ENCODE data around the gene HADHB.
A peak's percentile ranks its signal among the peaks of the same experiment; 100 is the strongest.

Gene HADHB

GRCh38 chr2:26212011-26212410 is 32.7 kb upstream of the HADHB start:
- DNase-seq: no peak
- WGBS (ENCODE audit: insufficient coverage): 100% methylated on average over 1 of the region's 5 CpGs
- ChIA-PET CTCF (no interaction called here), POLR2A (no interaction called here)
- H3K4me1 ChIP-seq (ENCODE audit: control extremely low read depth in 1 of 4, control insufficient read depth in 4 of 4, insufficient read depth in 4 of 4, low read length in 3 of 4): no peaks in the 10 kb centered on the region
- peaks cover 28 to 83% (median 58%) of the 10 kb centered on the region in 4 experiments for H3K36me3 ChIP-seq (ENCODE audit: control insufficient read depth in 4 of 4, insufficient read depth in 4 of 4, low read length in 3 of 4)
- no peak overlapping the region for H3K27ac ChIP-seq (ENCODE audit: insufficient read depth in 1 of 2, low read depth in 1 of 2, low read length in 2 of 2, poor library complexity in 1 of 2, severe bottlenecking in 2 of 2)
- H3K27me3 ChIP-seq (replicated peaks in 2 of 5; ENCODE audit: control insufficient read depth in 4 of 5, insufficient read depth in 5 of 5, low read length in 4 of 5): no peaks in the 10 kb centered on the region
- H3K9me3 ChIP-seq (ENCODE audit: control extremely low read depth in 1 of 5, control insufficient read depth in 4 of 5, insufficient read depth in 2 of 5, low read depth in 1 of 5, low read length in 4 of 5): no peaks in the 10 kb centered on the region
- no peak overlapping the region for H3K4me3 ChIP-seq (ENCODE audit: control insufficient read depth in 1 of 7, extremely low read depth in 1 of 7, insufficient read depth in 4 of 7, low read depth in 2 of 7, low read length in 6 of 7)

DNA sequence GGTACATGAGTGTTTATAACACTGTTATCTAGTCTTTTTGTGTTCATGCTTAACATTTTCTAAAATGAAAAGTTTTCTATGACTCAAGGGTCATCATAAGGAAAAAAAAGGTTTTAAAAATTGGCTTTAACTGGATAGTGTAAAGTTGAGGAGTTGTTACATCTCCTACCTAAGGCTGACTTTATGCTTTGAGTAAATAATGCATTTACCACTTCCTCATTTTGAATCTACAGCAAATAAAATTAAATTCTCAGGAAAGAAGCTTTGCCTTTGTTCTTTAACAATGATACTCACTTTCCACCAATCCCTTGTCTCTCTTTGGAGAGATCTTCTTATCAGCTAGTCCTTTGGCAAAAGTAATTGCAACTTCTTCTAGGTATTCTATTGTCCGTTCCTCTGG is 30.0 kb upstream of the HADHB start:
- Histone ChIP-seq H3K4me1 (ENCODE audit: control extremely low read depth in 1 of 4, control insufficient read depth in 4 of 4, insufficient read depth in 4 of 4, low read length in 3 of 4) (no peaks in the 10 kb centered on the region), H3K27ac (ENCODE audit: insufficient read depth in 1 of 2, low read depth in 1 of 2, low read length in 2 of 2, poor library complexity in 1 of 2, severe bottlenecking in 2 of 2) (no peak overlapping the region), H3K4me3 (ENCODE audit: control insufficient read depth in 1 of 7, extremely low read depth in 1 of 7, insufficient read depth in 4 of 7, low read depth in 2 of 7, low read length in 6 of 7) (no peak overlapping the region), H3K27me3 (replicated peaks in 2 of 5; ENCODE audit: control insufficient read depth in 4 of 5, insufficient read depth in 5 of 5, low read length in 4 of 5) (no peaks in the 10 kb centered on the region), H3K36me3 (ENCODE audit: control insufficient read depth in 4 of 4, insufficient read depth in 4 of 4, low read length in 3 of 4) (peaks cover 19 to 85% (median 55%) of the 10 kb centered on the region in 4 experiments), H3K9me3 (ENCODE audit: control extremely low read depth in 1 of 5, control insufficient read depth in 4 of 5, insufficient read depth in 2 of 5, low read depth in 1 of 5, low read length in 4 of 5) (peaks cover 0 to 10% (median 5%) of the 10 kb centered on the region in 5 experiments)
- WGBS (ENCODE audit: insufficient coverage): 100% methylated on average over 1 of the region's 1 CpG
- ChIA-PET POLR2A (interaction anchor here (0.7 kb wide), 1 partner anchor 14 kb away, joined by 3 read pairs; no protein-coding TSS in a partner anchor), CTCF (interaction anchor here (0.7 kb wide), 1 partner anchor 23 kb away, joined by 3 read pairs; no protein-coding TSS in a partner anchor)
- no peak for DNase-seq

- Histone ChIP-seq H3K4me3 (ENCODE audit: control insufficient read depth in 1 of 7, extremely low read depth in 1 of 7, insufficient read depth in 4 of 7, low read depth in 2 of 7, low read length in 6 of 7) (no peak overlapping the region), H3K27ac (ENCODE audit: insufficient read depth in 1 of 2, low read depth in 1 of 2, low read length in 2 of 2, poor library complexity in 1 of 2, severe bottlenecking in 2 of 2) (no peak overlapping the region), H3K36me3 (ENCODE audit: control insufficient read depth in 4 of 4, insufficient read depth in 4 of 4, low read length in 3 of 4) (peaks cover 17 to 87% (median 57%) of the 10 kb centered on the region in 4 experiments), H3K9me3 (ENCODE audit: control extremely low read depth in 1 of 5, control insufficient read depth in 4 of 5, insufficient read depth in 2 of 5, low read depth in 1 of 5, low read length in 4 of 5) (peaks cover 0 to 10% (median 5%) of the 10 kb centered on the region in 5 experiments), H3K27me3 (replicated peaks in 2 of 5; ENCODE audit: control insufficient read depth in 4 of 5, insufficient read depth in 5 of 5, low read length in 4 of 5) (no peaks in the 10 kb centered on the region), H3K4me1 (ENCODE audit: control extremely low read depth in 1 of 4, control insufficient read depth in 4 of 4, insufficient read depth in 4 of 4, low read length in 3 of 4) (no peaks in the 10 kb centered on the region)
- 100% methylated on average over 1 of the region's 1 CpG for WGBS (ENCODE audit: insufficient coverage)
- ChIA-PET POLR2A (interaction anchor here (0.6 to 0.8 kb wide), 2 partner anchors 10 to 435 kb away, joined by 3 to 4 read pairs; no protein-coding TSS in a partner anchor), CTCF (no interaction called here)
- DNase-seq: no peak
These were observed 28.9 kb upstream of the HADHB start for GRCh38 chr2:26215833-26216232.

DNA sequence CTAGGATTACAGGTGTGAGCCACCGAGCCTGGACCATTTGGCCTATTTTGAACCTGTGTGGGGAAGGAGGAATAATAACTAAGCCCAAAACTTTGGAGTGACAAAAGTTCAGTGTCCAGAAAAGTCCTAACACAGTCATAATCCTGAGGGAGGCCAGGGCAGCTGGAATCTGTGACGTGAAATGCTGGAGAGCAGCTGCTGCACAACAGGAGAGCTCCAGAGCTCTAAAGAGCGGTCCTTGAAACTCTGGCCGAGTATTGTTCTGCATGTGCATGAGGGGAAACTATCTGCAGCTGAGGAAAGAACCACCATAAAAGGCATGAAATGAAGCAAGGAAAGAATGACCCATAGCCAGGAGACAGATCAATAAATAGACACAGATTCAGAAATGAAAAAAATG is 28.2 kb upstream of the HADHB start:
- ChIA-PET POLR2A (interaction anchor here (0.8 kb wide), 1 partner anchor 9 kb away, joined by 4 read pairs; no protein-coding TSS in a partner anchor), CTCF (interaction anchor here (1.4 kb wide), 1 partner anchor 9 kb away, joined by 3 read pairs; no protein-coding TSS in a partner anchor)
- H3K4me3 ChIP-seq (ENCODE audit: control insufficient read depth in 1 of 7, extremely low read depth in 1 of 7, insufficient read depth in 4 of 7, low read depth in 2 of 7, low read length in 6 of 7): no peak overlapping the region
- H3K9me3 ChIP-seq (ENCODE audit: control extremely low read depth in 1 of 5, control insufficient read depth in 4 of 5, insufficient read depth in 2 of 5, low read depth in 1 of 5, low read length in 4 of 5): peaks cover 0 to 10% (median 5%) of the 10 kb centered on the region in 5 experiments
- WGBS (ENCODE audit: insufficient coverage): 92% methylated on average over 4 of the region's 4 CpGs
- no peak for DNase-seq
- no peak overlapping the region for H3K27ac ChIP-seq (ENCODE audit: insufficient read depth in 1 of 2, low read depth in 1 of 2, low read length in 2 of 2, poor library complexity in 1 of 2, severe bottlenecking in 2 of 2)
- H3K36me3 ChIP-seq (ENCODE audit: control insufficient read depth in 4 of 4, insufficient read depth in 4 of 4, low read length in 3 of 4): peaks cover 19 to 90% (median 60%) of the 10 kb centered on the region in 4 experiments
- H3K27me3 ChIP-seq (replicated peaks in 2 of 5; ENCODE audit: control insufficient read depth in 4 of 5, insufficient read depth in 5 of 5, low read length in 4 of 5): no peaks in the 10 kb centered on the region
- no peaks in the 10 kb centered on the region for H3K4me1 ChIP-seq (ENCODE audit: control extremely low read depth in 1 of 4, control insufficient read depth in 4 of 4, insufficient read depth in 4 of 4, low read length in 3 of 4)

- Histone ChIP-seq H3K4me1 (ENCODE audit: control extremely low read depth in 1 of 4, control insufficient read depth in 4 of 4, insufficient read depth in 4 of 4, low read length in 3 of 4) (no peaks in the 10 kb centered on the region), H3K36me3 (ENCODE audit: control insufficient read depth in 4 of 4, insufficient read depth in 4 of 4, low read length in 3 of 4) (peaks cover 23 to 89% (median 58%) of the 10 kb centered on the region in 4 experiments), H3K27ac (ENCODE audit: insufficient read depth in 1 of 2, low read depth in 1 of 2, low read length in 2 of 2, poor library complexity in 1 of 2, severe bottlenecking in 2 of 2) (no peak overlapping the region), H3K9me3 (ENCODE audit: control extremely low read depth in 1 of 5, control insufficient read depth in 4 of 5, insufficient read depth in 2 of 5, low read depth in 1 of 5, low read length in 4 of 5) (peaks cover 0 to 10% (median 5%) of the 10 kb centered on the region in 5 experiments), H3K27me3 (replicated peaks in 2 of 5; ENCODE audit: control insufficient read depth in 4 of 5, insufficient read depth in 5 of 5, low read length in 4 of 5) (no peaks in the 10 kb centered on the region), H3K4me3 (ENCODE audit: control insufficient read depth in 1 of 7, extremely low read depth in 1 of 7, insufficient read depth in 4 of 7, low read depth in 2 of 7, low read length in 6 of 7) (no peak overlapping the region)
- 81% methylated on average over 6 of the region's 6 CpGs for WGBS (ENCODE audit: insufficient coverage)
- ChIA-PET CTCF (interaction anchor here (1.4 kb wide), 1 partner anchor 10 kb away, joined by 3 read pairs; no protein-coding TSS in a partner anchor), POLR2A (no interaction called here)
- peak in 2 of 3 donors; percentile 17 to 48 for DNase-seq
These were observed 27.0 kb upstream of the HADHB start for GRCh38 chr2:26217720-26218119.

GRCh38 chr2:26223018-26223417 is 21.7 kb upstream of the HADHB start:
- H3K4me3 ChIP-seq (ENCODE audit: control insufficient read depth in 1 of 7, extremely low read depth in 1 of 7, insufficient read depth in 4 of 7, low read depth in 2 of 7, low read length in 6 of 7): no peak overlapping the region
- 100% methylated on average over 1 of the region's 1 CpG for WGBS (ENCODE audit: insufficient coverage)
- no peak overlapping the region for H3K27ac ChIP-seq (ENCODE audit: insufficient read depth in 1 of 2, low read depth in 1 of 2, low read length in 2 of 2, poor library complexity in 1 of 2, severe bottlenecking in 2 of 2)
- H3K9me3 ChIP-seq (ENCODE audit: control extremely low read depth in 1 of 5, control insufficient read depth in 4 of 5, insufficient read depth in 2 of 5, low read depth in 1 of 5, low read length in 4 of 5): peaks cover under 1 to 11% (median 5%) of the 10 kb centered on the region in 5 experiments
- POLR2A ChIA-PET: no interaction called here
- H3K36me3 ChIP-seq (ENCODE audit: control insufficient read depth in 4 of 4, insufficient read depth in 4 of 4, low read length in 3 of 4): peaks cover 30 to 74% (median 51%) of the 10 kb centered on the region in 4 experiments
- no peaks in the 10 kb centered on the region for H3K27me3 ChIP-seq (replicated peaks in 2 of 5; ENCODE audit: control insufficient read depth in 4 of 5, insufficient read depth in 5 of 5, low read length in 4 of 5)
- CTCF ChIA-PET: no interaction called here
- no peaks in the 10 kb centered on the region for H3K4me1 ChIP-seq (ENCODE audit: control extremely low read depth in 1 of 4, control insufficient read depth in 4 of 4, insufficient read depth in 4 of 4, low read length in 3 of 4)
- DNase-seq: no peak

GRCh38 chr2:26224095-26224494 is 20.6 kb upstream of the HADHB start:
- ChIA-PET CTCF (no interaction called here), POLR2A (interaction anchor here (0.6 kb wide), 1 partner anchor 14 kb away, joined by 3 read pairs; no protein-coding TSS in a partner anchor)
- no peaks in the 10 kb centered on the region for H3K27me3 ChIP-seq (replicated peaks in 2 of 5; ENCODE audit: control insufficient read depth in 4 of 5, insufficient read depth in 5 of 5, low read length in 4 of 5)
- WGBS (ENCODE audit: insufficient coverage): 100% methylated on average over 2 of the region's 2 CpGs
- H3K9me3 ChIP-seq (ENCODE audit: control extremely low read depth in 1 of 5, control insufficient read depth in 4 of 5, insufficient read depth in 2 of 5, low read depth in 1 of 5, low read length in 4 of 5): peaks cover 0 to 10% (median 2%) of the 10 kb centered on the region in 5 experiments
- H3K4me1 ChIP-seq (ENCODE audit: control extremely low read depth in 1 of 4, control insufficient read depth in 4 of 4, insufficient read depth in 4 of 4, low read length in 3 of 4): no peaks in the 10 kb centered on the region
- no peak overlapping the region for H3K27ac ChIP-seq (ENCODE audit: insufficient read depth in 1 of 2, low read depth in 1 of 2, low read length in 2 of 2, poor library complexity in 1 of 2, severe bottlenecking in 2 of 2)
- H3K4me3 ChIP-seq (ENCODE audit: control insufficient read depth in 1 of 7, extremely low read depth in 1 of 7, insufficient read depth in 4 of 7, low read depth in 2 of 7, low read length in 6 of 7): no peak overlapping the region
- peaks cover 32 to 77% (median 57%) of the 10 kb centered on the region in 4 experiments for H3K36me3 ChIP-seq (ENCODE audit: control insufficient read depth in 4 of 4, insufficient read depth in 4 of 4, low read length in 3 of 4)
- no peak for DNase-seq
